ENCODE measurements around the gene VMA21. TPM values are rescaled to one million over a fixed set of nuclear protein-coding genes. Genes with fewer than 3 reads are reported as not detected.

Gene VMA21
- total and polyA plus RNA-seq, 4 experiments from 2014 or later, result 28.6 to 47.2 (median 35.0) TPM

Other genes with a start within 250 kb of the VMA21 start
- gene GPR50, start 220.6 kb upstream of the VMA21 start, total RNA-seq, result not detected
- not detected for gene GPR50, start 220.6 kb upstream of the VMA21 start, polyA plus RNA-seq
- gene PASD1, start 166.5 kb downstream of the VMA21 start, total RNA-seq, result not detected
- not detected for gene PASD1, start 166.5 kb downstream of the VMA21 start, polyA plus RNA-seq

Data from CD4-positive, alpha-beta memory T cell (primary cell).